Body of pancreas (tissue), 4 donors: ENCODE results near the gene TTLL11.

Experiments used
- CTCF ChIP-seq, 7 experiments: fragments of 450-650 bp in 4 of 7; fragments of 200-600 bp in 3 of 7; sonication (generic) in 3 of 7; IDR thresholded peaks; one replicate each; pipeline ENCODE4 v1.5.1; 2016 to 2019; ENCODE audit warnings: antibody characterized with exemption in 7 of 7
- POLR2A ChIP-seq, 3 donors: fragments of 450-650 bp; IDR thresholded peaks; one replicate each; pipeline ENCODE4 v1.6.1; 2016; ENCODE audit warnings: antibody characterized with exemption in 3 of 3, mild to moderate bottlenecking in 2 of 3

- TF ChIP-seq CTCF (IDR thresholded peaks at IDR 0.05) (no peak), POLR2A (IDR thresholded peaks at IDR 0.05) (no peak)
These were observed 76.8 kb downstream of the TTLL11 start for GRCh38 chr9:122016309-122016708.
